Muscle of leg (tissue), 11 donors: Measurements from ENCODE around the gene CASZ1. TPM values are rescaled to one million over a fixed set of nuclear protein-coding genes. Genes with fewer than 3 reads are reported as not detected.
A peak's percentile ranks its signal among the peaks of the same experiment; 100 is the strongest.

Experiments
- DNase-seq: peaks from one replicate; pipeline ENCODE4 v3.0.0; 2013
- H3K27ac ChIP-seq: one replicate; pipeline ENCODE4 v1.5.1; 2013; ENCODE audit warnings: mild to moderate bottlenecking, low read length, control low read depth
- H3K27me3 ChIP-seq: one replicate; pipeline ENCODE4 v1.6.1; 2013; ENCODE audit warnings: low read length; ENCODE audit not compliant: control insufficient read depth, insufficient read depth
- H3K36me3 ChIP-seq: one replicate; pipeline ENCODE4 v1.6.1; 2013; ENCODE audit warnings: low read length; ENCODE audit not compliant: control insufficient read depth, insufficient read depth
- H3K4me1 ChIP-seq: one replicate; pipeline ENCODE4 v1.6.1; 2013; ENCODE audit warnings: low read length; ENCODE audit not compliant: control insufficient read depth, insufficient read depth
- H3K4me3 ChIP-seq: one replicate; pipeline ENCODE4 v1.5.1; 2013; ENCODE audit warnings: low read length, control low read depth
- H3K9me3 ChIP-seq: replicated peaks from 2 replicates; pipeline ENCODE4 v1.6.1; 2013; ENCODE audit warnings: low read depth, low read length; ENCODE audit not compliant: control insufficient read depth
- WGBS: methylation state at CpG from one replicate; pipeline ENCODE4 v1.1.5; 2013; ENCODE audit warnings: missing lambda C conversion rate; ENCODE audit not compliant: insufficient coverage; 5-methylcytosine and 5-hydroxymethylcytosine counted together
- polyA plus RNA-seq, 8 donors: library from polyadenylated mRNA; unstranded; fragments of 120-200 nt; gene quantifications; one replicate each; pipeline versions ENCODE4 v1.2.1 to v1.2.3, GENCODE V29; 2013; ENCODE audit warnings: inconsistent platforms in 1 of 8, low replicate concordance in 1 of 8; ENCODE audit not compliant: insufficient read length in 8 of 8, insufficient read depth in 1 of 8
- total RNA-seq: library from RNA; stranded (reverse); fragments of 120-200 nt; gene quantifications from one replicate; pipeline ENCODE4 v1.2.4, GENCODE V29; 2013

Gene CASZ1
- total and polyA plus RNA-seq, 9 donors: 30.8 to 68.4 (median 45.3) TPM

DNA sequence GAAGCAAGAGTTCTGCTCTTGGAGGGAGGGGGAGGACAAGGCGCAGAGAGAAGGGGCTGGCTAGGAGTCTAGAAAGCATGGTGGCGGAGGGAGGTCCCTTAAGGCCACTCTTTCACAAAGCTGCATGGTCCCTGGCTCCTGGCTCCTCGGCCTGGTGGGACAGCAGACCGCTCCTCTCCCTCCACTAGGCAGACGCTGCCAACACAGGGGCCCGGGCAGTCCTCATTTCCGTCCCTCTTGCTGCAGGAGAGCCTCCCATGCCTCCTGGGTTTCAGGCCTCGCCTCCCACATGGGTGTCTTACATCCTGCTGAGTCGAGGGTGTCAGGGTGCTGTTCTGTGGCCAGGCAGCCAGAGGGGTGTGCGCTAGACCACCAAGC, 108.0 kb downstream of the CASZ1 start:
- H3K9me3 ChIP-seq: no peaks in the 10 kb centered on the region
- peaks cover 88% of the 10 kb centered on the region for H3K4me1 ChIP-seq
- H3K36me3 ChIP-seq: peaks cover 14% of the 10 kb centered on the region
- no peak for DNase-seq
- H3K27ac ChIP-seq: peak overlapping the region; percentile 86
- H3K27me3 ChIP-seq: peaks cover 3% of the 10 kb centered on the region
- WGBS: 78% methylated on average over 10 of the region's 10 CpGs
- H3K4me3 ChIP-seq: no peak overlapping the region

GRCh38 chr1:10687782-10688408, 108.6 kb downstream of the CASZ1 start:
- 56% methylated on average over 12 of the region's 15 CpGs for whole genome bisulfite sequencing
- H3K27ac ChIP-seq: peak overlapping the region; percentile 86
- H3K4me1 ChIP-seq: peaks cover 88% of the 10 kb centered on the region
- no peak overlapping the region for H3K4me3 ChIP-seq
- H3K9me3 ChIP-seq: no peaks in the 10 kb centered on the region
- peaks cover 14% of the 10 kb centered on the region for H3K36me3 ChIP-seq
- DNase-seq: no peak
- peaks cover under 1% of the 10 kb centered on the region for H3K27me3 ChIP-seq

GRCh38 chr1:10687251-10687651, 109.2 kb downstream of the CASZ1 start:
- no peak overlapping the region for H3K4me3 ChIP-seq
- H3K27ac ChIP-seq: peak overlapping the region; percentile 86
- H3K36me3 ChIP-seq: peaks cover 14% of the 10 kb centered on the region
- DNase-seq: no peak
- H3K9me3 ChIP-seq: no peaks in the 10 kb centered on the region
- H3K4me1 ChIP-seq: peaks cover 90% of the 10 kb centered on the region
- 80% methylated on average over 7 of the region's 7 CpGs for WGBS
- H3K27me3 ChIP-seq: peaks cover 3% of the 10 kb centered on the region

- Histone ChIP-seq H3K27me3 (peaks cover 8% of the 10 kb centered on the region), H3K9me3 (no peaks in the 10 kb centered on the region), H3K4me1 (peaks cover 92% of the 10 kb centered on the region), H3K36me3 (peaks cover 14% of the 10 kb centered on the region), H3K4me3 (no peak overlapping the region), H3K27ac (peak overlapping the region; percentile 86)
- 37% methylated on average over 19 of the region's 20 CpGs for WGBS
- DNase-seq: no peak
Observed at GRCh38 chr1:10686404-10687040, 109.9 kb downstream of the CASZ1 start.

GRCh38 chr1:10685808-10686403, 110.5 kb downstream of the CASZ1 start:
- H3K9me3 ChIP-seq: no peaks in the 10 kb centered on the region
- peak overlapping the region; percentile 86 for H3K27ac ChIP-seq
- WGBS: 70% methylated on average over 8 of the region's 11 CpGs
- H3K4me1 ChIP-seq: peaks cover 98% of the 10 kb centered on the region
- no peak overlapping the region for H3K4me3 ChIP-seq
- peaks cover 10% of the 10 kb centered on the region for H3K36me3 ChIP-seq
- peak; percentile 65 for DNase-seq
- peaks cover 9% of the 10 kb centered on the region for H3K27me3 ChIP-seq

GRCh38 chr1:10685196-10685807, 111.1 kb downstream of the CASZ1 start:
- DNase-seq: no peak
- H3K36me3 ChIP-seq: peaks cover 10% of the 10 kb centered on the region
- H3K4me1 ChIP-seq: peaks cover 99% of the 10 kb centered on the region
- H3K9me3 ChIP-seq: no peaks in the 10 kb centered on the region
- peaks cover 9% of the 10 kb centered on the region for H3K27me3 ChIP-seq
- 58% methylated on average over 12 of the region's 15 CpGs for WGBS
- H3K27ac ChIP-seq: peak overlapping the region; percentile 86
- no peak overlapping the region for H3K4me3 ChIP-seq

- Histone ChIP-seq H3K9me3 (no peaks in the 10 kb centered on the region), H3K4me1 (peaks cover 98% of the 10 kb centered on the region), H3K27me3 (peaks cover 9% of the 10 kb centered on the region), H3K4me3 (no peak overlapping the region), H3K36me3 (peaks cover 8% of the 10 kb centered on the region), H3K27ac (peak overlapping the region; percentile 86)
- WGBS: 70% methylated on average over 10 of the region's 10 CpGs
- no peak for DNase-seq
Observed at GRCh38 chr1:10684221-10684620, 112.2 kb downstream of the CASZ1 start.

GRCh38 chr1:10682449-10683309, 113.8 kb downstream of the CASZ1 start:
- Histone ChIP-seq H3K4me3 (no peak overlapping the region), H3K36me3 (peaks cover under 1% of the 10 kb centered on the region), H3K27ac (peak overlapping the region; percentile 95), H3K9me3 (no peaks in the 10 kb centered on the region), H3K27me3 (peaks cover 9% of the 10 kb centered on the region), H3K4me1 (peaks cover 98% of the 10 kb centered on the region)
- WGBS: 57% methylated on average over 13 of the region's 17 CpGs
- no peak for DNase-seq

GRCh38 chr1:10682108-10682445, 114.4 kb downstream of the CASZ1 start:
- H3K36me3 ChIP-seq: no peaks in the 10 kb centered on the region
- DNase-seq: peak; percentile 45
- WGBS: 14% methylated on average over 8 of the region's 9 CpGs
- H3K27ac ChIP-seq: peak overlapping the region; percentile 95
- no peak overlapping the region for H3K4me3 ChIP-seq
- peaks cover 98% of the 10 kb centered on the region for H3K4me1 ChIP-seq
- peaks cover 9% of the 10 kb centered on the region for H3K27me3 ChIP-seq
- no peaks in the 10 kb centered on the region for H3K9me3 ChIP-seq
